GM18507 (cell line): Measurements from ENCODE around the gene KIAA0232.
"Not testable (repeated sequence)": the region's sequence is repeated elsewhere in the genome, so short reads cannot be mapped to it uniquely, and the experiment has no call there.

Experiments
- DNase-seq: peaks from one replicate; pipeline ENCODE4 v3.0.0; 2011; ENCODE audit warnings: low read depth; ENCODE audit not compliant: insufficient read length; ENCODE audit errors: extremely low spot score
- FAIRE-seq: peaks from 2 replicates; lab custom pipeline; 2011; peaks lifted over from hg19 to GRCh38; lab: Jason Lieb, UNC

KIAA0232 gene

GRCh38 chr4:6908432-6909112 is 126.0 kb downstream of the KIAA0232 start:
- FAIRE-seq (no peak), DNase-seq (no peak)

- FAIRE-seq (peak; percentile 33), DNase-seq (peak; percentile 93)
These were observed 126.8 kb downstream of the KIAA0232 start, which contains the start of gene TBC1D14 for GRCh38 chr4:6909113-6909969. Gene TBC1D14, plus strand, starts transcription at chr4:6909826. Its CDS starts 13,564 bp downstream, at chr4:6923390.

GRCh38 chr4:6909970-6910339 is 127.4 kb downstream of the KIAA0232 start:
- no peak for FAIRE-seq
- DNase-seq: no peak

DNA sequence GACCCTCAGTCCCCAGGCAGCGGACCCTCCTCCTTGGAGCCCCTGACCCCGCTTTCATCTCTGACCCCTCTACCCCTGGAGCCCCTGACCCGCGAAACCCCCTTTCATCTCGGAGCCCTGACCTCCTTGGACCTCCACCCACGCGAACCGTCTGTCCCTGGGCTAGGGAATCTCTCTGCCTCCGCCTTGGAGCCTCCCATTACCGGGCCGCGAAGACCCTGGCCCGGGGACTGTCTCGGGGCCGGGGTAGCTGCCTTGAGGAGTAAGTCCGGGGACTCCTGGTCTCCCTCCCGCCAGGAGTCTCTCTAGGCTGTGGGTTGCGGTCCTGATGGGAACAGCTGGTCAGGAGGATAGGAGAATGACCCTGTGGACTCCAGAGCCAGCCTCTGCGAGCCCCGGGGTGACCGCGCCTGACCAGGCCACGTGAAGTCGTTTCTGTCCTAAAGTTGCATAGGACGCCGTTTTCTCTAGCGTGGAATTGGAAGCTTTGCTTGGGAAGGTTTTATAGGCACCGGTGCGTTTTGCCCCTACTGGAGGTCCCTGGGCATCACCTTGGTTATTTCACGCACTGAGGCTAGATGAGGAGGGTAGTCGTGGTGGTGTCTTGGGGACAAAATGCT is 127.9 kb downstream of the KIAA0232 start:
- FAIRE-seq (no peak), DNase-seq (no peak)

GRCh38 chr4:6910960-6911874 is 128.7 kb downstream of the KIAA0232 start:
- no peak for FAIRE-seq
- DNase-seq: no peak

DNA sequence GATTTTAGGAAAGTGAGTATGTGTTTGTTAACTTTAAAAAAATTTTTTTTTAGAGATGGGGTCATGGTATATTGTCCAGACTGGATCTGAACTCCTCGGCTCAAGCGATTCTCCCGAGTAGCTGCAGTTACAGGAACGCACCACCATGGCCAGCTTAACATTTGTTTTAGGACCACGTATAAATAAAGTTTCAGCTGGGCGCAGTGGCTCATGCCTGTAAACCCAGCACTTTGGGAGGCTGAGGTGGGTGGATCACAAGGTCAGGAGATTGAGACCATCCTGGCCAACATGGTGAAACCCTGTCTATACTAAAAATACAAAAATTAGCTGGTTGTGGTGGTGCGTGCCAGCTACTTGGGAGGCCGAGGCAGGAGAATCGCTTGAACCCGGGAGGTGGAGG is 129.4 kb downstream of the KIAA0232 start:
- FAIRE-seq, DNase-seq: not testable (repeated sequence)

GRCh38 chr4:6912441-6912840 is 129.9 kb downstream of the KIAA0232 start:
- no peak for FAIRE-seq
- no peak for DNase-seq

- FAIRE-seq (no peak), DNase-seq (no peak)
These were observed 130.9 kb downstream of the KIAA0232 start for GRCh38 chr4:6913350-6913905.

DNA sequence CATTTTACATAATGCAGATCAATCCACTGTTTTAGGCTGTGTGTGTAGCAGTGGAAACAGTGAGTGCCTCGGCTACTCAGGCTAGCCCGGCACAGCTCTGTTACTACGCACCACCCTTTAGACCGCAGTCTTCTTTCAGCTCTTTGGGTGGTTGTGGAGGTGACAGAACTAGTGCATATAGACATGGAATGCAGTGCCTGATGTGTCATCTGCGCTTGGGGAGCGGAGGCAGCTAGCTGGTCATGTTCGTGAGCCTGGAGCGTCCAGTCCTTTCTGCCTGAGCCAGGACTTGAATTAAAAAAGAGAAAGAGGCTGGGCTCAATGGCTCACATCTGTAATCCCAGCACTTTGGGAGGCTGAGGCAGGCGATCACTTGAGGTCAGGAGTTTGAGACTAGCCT is 131.9 kb downstream of the KIAA0232 start:
- FAIRE-seq: no peak
- DNase-seq: no peak

GRCh38 chr4:6915041-6916005 is 132.8 kb downstream of the KIAA0232 start:
- FAIRE-seq (no peak), DNase-seq (no peak)

- DNase-seq (no peak), FAIRE-seq (no peak)
These were observed 133.6 kb downstream of the KIAA0232 start for GRCh38 chr4:6916069-6916586.

DNA sequence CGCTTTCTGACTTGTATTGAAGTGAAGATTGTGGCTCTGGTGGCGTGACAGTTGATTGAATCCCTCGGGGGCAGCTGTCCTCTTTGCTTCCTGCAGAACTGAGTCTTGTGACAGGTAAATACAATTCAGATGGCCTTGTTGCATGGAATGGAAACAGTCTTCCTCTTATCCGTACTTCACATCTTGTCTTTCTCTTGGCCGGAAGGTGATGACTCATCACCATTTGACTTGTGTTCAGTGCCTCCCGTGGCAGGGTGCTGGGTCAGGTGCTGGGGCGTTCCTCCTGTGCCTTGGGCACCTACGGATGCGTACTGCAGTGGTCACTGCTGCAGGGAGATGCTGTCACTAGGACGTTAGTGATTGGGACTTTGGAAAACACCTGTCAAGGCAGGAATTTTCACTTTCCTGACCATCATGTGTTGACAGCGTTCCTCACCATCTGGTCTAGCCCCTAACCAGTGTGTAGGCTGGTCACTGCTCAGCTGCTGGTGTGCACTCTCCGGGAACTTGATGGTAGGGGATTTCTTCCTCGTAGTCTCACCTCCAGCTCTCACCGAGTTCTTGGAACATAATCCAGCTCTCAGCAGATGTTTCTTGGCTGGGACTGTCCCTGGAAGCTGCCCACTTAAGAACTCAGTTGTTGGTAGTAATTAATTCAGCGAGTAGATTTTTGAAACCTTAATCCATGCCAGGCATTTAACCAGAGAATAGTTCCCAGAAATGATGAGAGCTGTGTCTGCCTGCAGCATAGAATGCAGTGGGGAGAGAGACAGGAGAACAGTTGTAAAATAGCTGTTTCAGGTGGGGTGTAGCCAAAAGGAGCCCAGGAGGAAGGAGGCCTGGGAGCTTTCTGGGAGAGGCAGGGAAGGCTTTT is 134.3 kb downstream of the KIAA0232 start:
- DNase-seq (no peak), FAIRE-seq (no peak)

DNA sequence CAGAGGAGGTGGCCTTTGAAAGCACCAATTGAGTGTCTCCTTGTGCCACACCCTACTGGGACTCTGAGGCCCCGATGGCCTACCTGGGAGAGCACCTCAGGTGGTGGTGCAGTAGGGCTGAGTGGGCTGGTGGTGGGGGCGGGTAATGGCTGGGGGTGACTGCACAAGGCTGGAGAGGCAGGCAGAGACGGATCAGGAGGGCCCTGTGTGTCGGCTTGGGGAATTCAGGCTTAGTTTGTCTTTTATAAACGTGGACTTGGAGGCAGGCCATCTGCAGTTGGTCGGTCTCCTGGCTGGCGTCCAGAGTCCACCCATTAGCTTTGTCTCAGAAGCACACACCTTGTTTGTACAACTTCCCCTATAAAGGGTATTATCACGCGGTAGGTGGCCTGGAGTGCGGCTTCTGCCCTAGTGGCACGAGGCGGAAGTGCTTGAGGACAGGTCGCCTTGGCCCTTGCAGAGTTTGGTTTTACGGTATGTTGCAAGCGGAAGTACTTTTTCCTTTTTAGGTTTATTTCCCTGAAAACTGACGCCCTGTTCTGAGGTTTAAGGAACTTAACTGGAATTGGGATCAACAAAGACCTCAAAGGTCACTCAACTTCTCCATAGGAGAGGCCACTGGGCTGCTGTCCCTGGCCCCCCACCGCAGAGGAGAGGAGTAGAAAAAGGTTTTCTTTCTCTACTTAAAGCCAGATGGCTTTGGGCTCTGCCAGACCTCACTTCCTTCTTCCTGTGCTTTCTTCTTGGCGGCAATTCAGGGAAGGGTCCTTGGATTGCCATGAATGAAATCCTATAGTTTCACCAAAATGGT is 135.1 kb downstream of the KIAA0232 start:
- no peak for DNase-seq

DNA sequence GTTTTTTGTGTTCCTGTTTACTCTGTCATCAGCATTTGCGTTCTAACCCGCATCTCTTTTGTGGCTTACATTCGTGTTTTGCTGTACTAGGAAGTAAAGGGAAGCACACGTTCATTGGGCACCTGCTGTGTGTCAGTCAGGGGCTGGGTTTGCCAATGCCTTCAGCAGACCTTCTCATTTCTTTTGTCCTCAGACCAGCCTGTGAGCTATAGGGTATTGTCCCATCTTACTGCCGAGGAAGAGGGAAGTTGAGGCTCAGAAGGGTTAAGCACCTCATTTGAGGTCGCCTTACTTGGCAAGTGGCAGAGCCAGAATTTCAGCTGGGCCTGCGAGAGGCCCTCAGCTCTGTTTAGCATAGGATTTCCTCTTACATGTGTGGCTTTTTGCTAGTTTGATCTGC is 135.8 kb downstream of the KIAA0232 start:
- no peak for FAIRE-seq
- no peak for DNase-seq

More for the DNA sequence above, 135.1 kb downstream of the KIAA0232 start:
- FAIRE-seq: no peak

DNA sequence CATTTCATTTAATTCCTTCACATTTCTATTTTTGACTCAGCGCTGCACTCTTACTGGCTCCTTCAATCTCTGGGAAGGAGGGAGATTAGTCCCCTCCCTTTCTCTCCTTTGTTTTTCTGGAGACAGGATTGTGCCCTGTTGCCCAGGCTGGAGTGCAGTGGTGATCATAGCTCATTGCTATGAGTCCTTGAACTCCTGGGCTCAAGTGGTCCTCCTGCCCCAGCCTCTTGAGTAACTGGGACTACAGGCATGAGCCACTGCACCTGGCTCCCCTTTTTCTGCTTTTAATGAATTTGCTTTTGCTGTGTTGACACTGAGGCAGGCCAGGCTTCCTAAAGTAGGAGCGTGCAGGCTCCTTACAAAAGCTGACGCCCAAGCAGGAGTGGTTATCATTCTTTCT is 137.6 kb downstream of the KIAA0232 start:
- no peak for FAIRE-seq

GRCh38 chr4:6923507-6923906 is 141.0 kb downstream of the KIAA0232 start:
- DNase-seq (no peak), FAIRE-seq (no peak)

More for the DNA sequence above, 137.6 kb downstream of the KIAA0232 start:
- no peak for DNase-seq
